Adrenal gland (tissue), 12 donors: ENCODE measurements around the gene CDYL2. TPM values are rescaled to one million over a fixed set of nuclear protein-coding genes. Genes with fewer than 3 reads are reported as not detected.

Experiments
- DNase-seq, 7 donors: peaks; one replicate each; pipeline ENCODE4 v3.0.0-alpha.2; 2019 to 2020
- H3K27ac ChIP-seq, 5 donors: fragments of 200-600 bp; sonication (generic) in 4 of 5; 1 replicate in 3 of 5; 2 replicates in 2 of 5; pipeline versions ENCODE4 v1.5.1 to v1.8.0; 2016 to 2020; ENCODE audit warnings: mild to moderate bottlenecking in 1 of 5
- H3K27me3 ChIP-seq: fragments of 200-600 bp; 2 replicates; pipeline ENCODE4 v1.8.0; 2021
- H3K36me3 ChIP-seq, 2 donors: fragments of 200-600 bp; replicated peaks in 1 of 2; 1 replicate in 1 of 2; 2 replicates in 1 of 2; pipeline versions ENCODE4 v1.5.1 to v1.8.0; 2018 to 2022
- H3K4me1 ChIP-seq, 2 donors: fragments of 200-600 bp; replicated peaks in 1 of 2; 1 replicate in 1 of 2; 2 replicates in 1 of 2; pipeline versions ENCODE4 v1.5.1 to v1.8.0; 2018 to 2021
- H3K4me3 ChIP-seq, 4 donors: fragments of 200-600 bp; sonication (generic) in 3 of 4; one replicate each; pipeline ENCODE4 v1.5.1; 2016 to 2018
- H3K9me3 ChIP-seq, 3 donors: fragments of 200-600 bp; sonication (generic) in 1 of 3; replicated peaks in 1 of 3; 1 replicate in 2 of 3; 2 replicates in 1 of 3; pipeline versions ENCODE4 v1.5.1 to v1.8.0; 2016 to 2021
- POLR2A ChIP-seq, 2 donors: fragments of 450-650 bp; IDR thresholded peaks; one replicate each; pipeline ENCODE4 v1.6.1; 2017; ENCODE audit warnings: antibody characterized with exemption in 2 of 2, mild to moderate bottlenecking in 2 of 2, moderate library complexity in 1 of 2
- WGBS, 4 donors: extraction: QIAGEN DNeasy Blood & Tissue Kit in 2 of 4; methylation state at CpG; one replicate each; pipeline versions ENCODE4 v1.1.5 to v1.1.7; 2013 to 2017; 5-methylcytosine and 5-hydroxymethylcytosine counted together
- intact Hi-C, 2 donors: fragments of 100-400 bp; cut with DNase I; formaldehyde crosslinking; loops; one replicate each; pipeline versions ENCODE4 v1.14.1 to v1.15.0; 2022 to 2023
- polyA plus RNA-seq, 3 donors: library from polyadenylated mRNA; stranded (reverse); fragments of 200-250 nt in 2 of 3; fragments of 350-450 nt in 1 of 3; fragmentation: Illumina TruSeq in 1 of 3; extraction: RNeasy Lipid Tissue Mini Kit (QIAGEN cat#74804) in 1 of 3; gene quantifications; one replicate each; pipeline ENCODE4 v1.2.3, GENCODE V29; 2013 to 2014
- total RNA-seq, 9 donors: library from RNA; depleted of rRNA in 4 of 9; stranded (reverse); fragments of >200 nt in 4 of 9; fragments of 120-200 nt in 1 of 9; fragmentation: NEBNext Ultra II Directional in 1 of 9; extraction: Animal tissue kit (Norgen Biotek cat#: 25700) in 1 of 9; gene quantifications; one replicate each; pipeline versions ENCODE4 v1.1.0 to v1.2.4, GENCODE V29; 2013 to 2023
- TF ChIP-seq, protein P1 (sequence below), 6 experiments: fragments of 450-650 bp in 4 of 6; fragments of 200-600 bp in 2 of 6; sonication (generic) in 1 of 6; IDR thresholded peaks; 1 replicate in 5 of 6; 2 replicates in 1 of 6; pipeline versions ENCODE4 v1.5.1 to v1.8.0; 2016 to 2021; ENCODE audit warnings: antibody characterized with exemption in 6 of 6, mild to moderate bottlenecking in 2 of 6, moderate library complexity in 1 of 6
- donor health status: healthy with polysubstance abuse.
- donor health status: Bipolar disorder and iron deficiency.
- donor health status: DM: yes; HTN: yes; CAD: no.
- donor health status: DM: no; HTN: no; CAD: no.
- donor health status: DM: no; HTN: no; CAD: no.
- donor health status: DM: yes; HTN: yes; CAD: no.

Gene CDYL2
- total and polyA plus RNA-seq, 12 donors = 0.61 to 14.0 (median 7.6) TPM

- intact Hi-C loops = no loop called here
- Histone ChIP-seq H3K9me3 (no peaks in the 10 kb centered on the region), H3K36me3 (no peaks in the 10 kb centered on the region), H3K4me1 (no peaks in the 10 kb centered on the region), H3K27me3 (no peaks in the 10 kb centered on the region), H3K4me3 (no peak overlapping the region), H3K27ac (no peak overlapping the region)
- TF ChIP-seq POLR2A (IDR thresholded peaks at IDR 0.05) = no peak
- TF ChIP-seq, protein P1, sequence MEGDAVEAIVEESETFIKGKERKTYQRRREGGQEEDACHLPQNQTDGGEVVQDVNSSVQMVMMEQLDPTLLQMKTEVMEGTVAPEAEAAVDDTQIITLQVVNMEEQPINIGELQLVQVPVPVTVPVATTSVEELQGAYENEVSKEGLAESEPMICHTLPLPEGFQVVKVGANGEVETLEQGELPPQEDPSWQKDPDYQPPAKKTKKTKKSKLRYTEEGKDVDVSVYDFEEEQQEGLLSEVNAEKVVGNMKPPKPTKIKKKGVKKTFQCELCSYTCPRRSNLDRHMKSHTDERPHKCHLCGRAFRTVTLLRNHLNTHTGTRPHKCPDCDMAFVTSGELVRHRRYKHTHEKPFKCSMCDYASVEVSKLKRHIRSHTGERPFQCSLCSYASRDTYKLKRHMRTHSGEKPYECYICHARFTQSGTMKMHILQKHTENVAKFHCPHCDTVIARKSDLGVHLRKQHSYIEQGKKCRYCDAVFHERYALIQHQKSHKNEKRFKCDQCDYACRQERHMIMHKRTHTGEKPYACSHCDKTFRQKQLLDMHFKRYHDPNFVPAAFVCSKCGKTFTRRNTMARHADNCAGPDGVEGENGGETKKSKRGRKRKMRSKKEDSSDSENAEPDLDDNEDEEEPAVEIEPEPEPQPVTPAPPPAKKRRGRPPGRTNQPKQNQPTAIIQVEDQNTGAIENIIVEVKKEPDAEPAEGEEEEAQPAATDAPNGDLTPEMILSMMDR (IDR thresholded peaks at IDR 0.05) = no peak
- 96 to 100% (median 98%) methylated on average over 2 to 3 of the region's 3 CpGs for WGBS, 4 donors
- no peak for DNase-seq
These were observed 101.7 kb downstream of the CDYL2 start for GRCh38 chr16:80702696-80703095.

- no peak for DNase-seq
- H3K9me3 ChIP-seq = no peaks in the 10 kb centered on the region
- no peak overlapping the region for H3K4me3 ChIP-seq
- no peaks in the 10 kb centered on the region for H3K27me3 ChIP-seq
- TF ChIP-seq POLR2A (IDR thresholded peaks at IDR 0.05) = no peak
- TF ChIP-seq, protein P1 (IDR thresholded peaks at IDR 0.05) = no peak
- WGBS, 4 donors = 81 to 93% (median 87%) methylated on average over 4 of the region's 4 CpGs
- H3K36me3 ChIP-seq = no peaks in the 10 kb centered on the region
- intact Hi-C loops = no loop called here
- no peaks in the 10 kb centered on the region for H3K4me1 ChIP-seq
- H3K27ac ChIP-seq = no peak overlapping the region
These were observed 103.8 kb downstream of the CDYL2 start for GRCh38 chr16:80700558-80700957.

DNA sequence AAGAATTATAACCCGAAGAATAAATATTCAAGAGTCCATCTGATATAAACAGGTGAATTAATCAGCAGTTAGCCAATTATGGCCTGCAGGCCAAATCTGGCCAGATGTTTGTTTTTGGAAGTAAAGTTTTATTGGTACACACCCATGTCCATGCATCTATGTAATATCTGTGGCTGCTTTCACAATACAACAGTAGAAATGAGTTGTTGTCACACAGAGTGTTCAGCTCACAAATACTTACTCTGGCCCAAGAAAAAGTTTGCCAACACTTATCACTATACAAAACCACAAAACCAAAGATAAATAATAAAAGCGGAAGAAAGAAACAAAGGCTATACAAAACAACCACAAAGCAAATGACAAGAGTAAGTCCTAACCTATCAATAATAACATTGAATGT, 109.4 kb downstream of the CDYL2 start:
- intact Hi-C loops = no loop called here
- Histone ChIP-seq H3K4me3 (no peak overlapping the region), H3K36me3 (no peaks in the 10 kb centered on the region), H3K27ac (no peak overlapping the region), H3K27me3 (no peaks in the 10 kb centered on the region), H3K9me3 (no peaks in the 10 kb centered on the region), H3K4me1 (no peaks in the 10 kb centered on the region)
- WGBS, 4 donors = 88 to 96% (median 91%) methylated on average over 2 of the region's 2 CpGs
- no peak for DNase-seq
- TF ChIP-seq, protein P1 (IDR thresholded peaks at IDR 0.05) = no peak
- no peak for TF ChIP-seq POLR2A (IDR thresholded peaks at IDR 0.05)

DNA sequence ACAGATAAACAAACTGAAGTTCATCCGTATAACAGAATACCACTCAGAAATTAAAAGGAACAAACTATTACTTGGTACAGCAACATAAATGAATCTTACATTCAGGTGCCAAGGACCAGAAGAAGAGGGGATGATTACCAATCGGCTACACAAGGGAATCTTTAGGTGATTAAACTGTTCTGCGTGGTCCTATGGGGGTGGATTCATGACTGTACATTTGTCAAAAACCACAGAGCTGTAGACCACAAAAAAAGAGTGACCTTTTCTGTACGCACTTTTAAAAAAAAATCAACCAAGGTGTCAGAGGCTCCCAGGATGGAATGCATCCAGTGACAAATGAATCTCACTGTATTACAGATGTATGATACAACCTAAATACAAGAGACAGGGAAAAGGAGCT, 110.8 kb downstream of the CDYL2 start:
- 80 to 90% (median 84%) methylated on average over 4 of the region's 4 CpGs for WGBS, 4 donors

More for the DNA sequence above, 110.8 kb downstream of the CDYL2 start:
- intact Hi-C loops = no loop called here
- H3K36me3 ChIP-seq = no peaks in the 10 kb centered on the region
- no peaks in the 10 kb centered on the region for H3K4me1 ChIP-seq
- TF ChIP-seq, protein P1 (IDR thresholded peaks at IDR 0.05) = no peak
- TF ChIP-seq POLR2A (IDR thresholded peaks at IDR 0.05) = no peak
- no peaks in the 10 kb centered on the region for H3K9me3 ChIP-seq
- no peaks in the 10 kb centered on the region for H3K27me3 ChIP-seq
- no peak for DNase-seq
- no peak overlapping the region for H3K4me3 ChIP-seq
- no peak overlapping the region for H3K27ac ChIP-seq
